CD4-positive, alpha-beta T cell treated with Interleukin-15 for 1 hour (primary cell): ENCODE data around the gene TIPRL.
"Not testable (repeated sequence)": the region's sequence is repeated elsewhere in the genome, so short reads cannot be mapped to it uniquely, and the experiment has no call there.

Source experiments
- DNase-seq: peaks from one replicate; pipeline ENCODE4 v3.0.0-alpha.2; 2020

The TIPRL gene

GRCh38 chr1:168159979-168160378 is 18.8 kb upstream of the TIPRL start:
- no peak for DNase-seq

- DNase-seq, result no peak
These were observed 17.3 kb upstream of the TIPRL start for GRCh38 chr1:168161459-168161858.

- DNase-seq, result no peak
These were observed 15.1 kb upstream of the TIPRL start for GRCh38 chr1:168163670-168164069.

GRCh38 chr1:168164771-168165170 is 14.0 kb upstream of the TIPRL start:
- DNase-seq, result no peak

- DNase-seq, result no peak
These were observed 11.0 kb upstream of the TIPRL start for GRCh38 chr1:168167806-168168205.

GRCh38 chr1:168170564-168171508 is 7.9 kb upstream of the TIPRL start:
- DNase-seq, result no peak

GRCh38 chr1:168172250-168172915 is 6.4 kb upstream of the TIPRL start:
- no peak for DNase-seq

GRCh38 chr1:168178227-168178637 is 530 bp upstream of the TIPRL start:
- DNase-seq, result no peak

- no peak for DNase-seq
These were observed 831 bp downstream of the TIPRL start for GRCh38 chr1:168179438-168180147.

GRCh38 chr1:168180148-168180524 is 1.4 kb downstream of the TIPRL start:
- no peak for DNase-seq

GRCh38 chr1:168181063-168181720 is 2.4 kb downstream of the TIPRL start:
- not testable (repeated sequence) for DNase-seq

- DNase-seq, result no peak
These were observed 8.4 kb downstream of the TIPRL start for GRCh38 chr1:168187177-168187576.

- DNase-seq, result no peak
These were observed 11.6 kb downstream of the TIPRL start for GRCh38 chr1:168190403-168190802.

GRCh38 chr1:168195199-168196135 is 16.7 kb downstream of the TIPRL start:
- no peak for DNase-seq

GRCh38 chr1:168199056-168199455 is 20.3 kb downstream of the TIPRL start:
- no peak for DNase-seq

- no peak for DNase-seq
These were observed 24.3 kb downstream of the TIPRL start for GRCh38 chr1:168202941-168203654.

- no peak for DNase-seq
These were observed 27.3 kb downstream of the TIPRL start for GRCh38 chr1:168206111-168206510.

GRCh38 chr1:168207673-168208072 is 28.9 kb downstream of the TIPRL start:
- not testable (repeated sequence) for DNase-seq

- no peak for DNase-seq
These were observed 31.6 kb downstream of the TIPRL start for GRCh38 chr1:168210312-168210711.

- no peak for DNase-seq
These were observed 34.6 kb downstream of the TIPRL start for GRCh38 chr1:168213349-168213748.

- no peak for DNase-seq
These were observed 37.4 kb downstream of the TIPRL start for GRCh38 chr1:168216171-168216570.
